ENCODE results near the gene SLC5A10. TPM values are rescaled to one million over a fixed set of nuclear protein-coding genes. Genes with fewer than 3 reads are reported as not detected.
"Not testable (repeated sequence)": the region's sequence is repeated elsewhere in the genome, so short reads cannot be mapped to it uniquely, and the experiment has no call there.

The SLC5A10 gene
- total and polyA plus RNA-seq, 5 donors, result 0.17 to 2.3 (median 0.61) TPM

DNA sequence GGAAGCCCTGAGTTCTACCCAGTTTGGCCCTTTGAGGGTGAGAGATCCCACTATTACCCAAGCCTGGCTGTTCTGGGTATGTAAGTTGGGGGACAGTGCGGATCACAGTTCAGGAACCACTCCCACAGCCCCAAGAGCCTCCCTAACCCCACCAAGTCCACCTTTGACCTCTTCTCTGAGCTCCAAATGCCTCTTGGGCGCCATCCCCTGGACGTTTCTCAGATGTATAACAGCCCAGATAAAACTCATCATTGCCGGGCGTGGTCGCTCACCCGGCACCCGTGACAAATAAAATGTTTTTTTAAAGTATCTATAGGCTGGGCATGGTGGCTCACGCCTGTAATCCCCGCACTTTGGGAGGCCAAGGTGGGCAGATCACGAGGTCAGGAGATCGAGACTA lies 103.5 kb downstream of the SLC5A10 start:
- intact Hi-C loops (cut with DNase I); H3K27ac ChIP-seq (ENCODE audit: low read length); DNase-seq; H3K4me1 ChIP-seq (ENCODE audit: control insufficient read depth, insufficient read depth, low read length); H3K9me3 ChIP-seq (ENCODE audit: control insufficient read depth, low read length); H3K27me3 ChIP-seq (ENCODE audit: control insufficient read depth, insufficient read depth); H3K4me3 ChIP-seq (ENCODE audit: low read length): not testable (repeated sequence)
- peak; percentile 67 to 70 for ATAC-seq
- no CpG with 5 or more reads among the region's 12 CpGs for WGBS

- WGBS, result under 1% methylated on average over 21 of the region's 51 CpGs
- H3K4me3 ChIP-seq (ENCODE audit: low read length); H3K27ac ChIP-seq (ENCODE audit: low read length): not testable (repeated sequence)
Measured at GRCh38 chr17:19062009-19062717, 110.2 kb downstream of the SLC5A10 start.

GRCh38 chr17:19062718-19063325 lies 110.9 kb downstream of the SLC5A10 start:
- DNase-seq; intact Hi-C loops (cut with DNase I); H3K4me1 ChIP-seq (ENCODE audit: control insufficient read depth, insufficient read depth, low read length); H3K27ac ChIP-seq (ENCODE audit: low read length); H3K27me3 ChIP-seq (ENCODE audit: control insufficient read depth, insufficient read depth); H3K9me3 ChIP-seq (ENCODE audit: control insufficient read depth, low read length); H3K4me3 ChIP-seq (ENCODE audit: low read length): not testable (repeated sequence)
- no CpG with 5 or more reads among the region's 20 CpGs for WGBS
- ATAC-seq, result peak; percentile 95 to 96

More at GRCh38 chr17:19062009-19062717, 110.2 kb downstream of the SLC5A10 start:
- H3K9me3 ChIP-seq (ENCODE audit: control insufficient read depth, low read length); intact Hi-C loops (cut with DNase I); H3K4me1 ChIP-seq (ENCODE audit: control insufficient read depth, insufficient read depth, low read length); H3K27me3 ChIP-seq (ENCODE audit: control insufficient read depth, insufficient read depth): not testable (repeated sequence)
- DNase-seq, result peak; percentile 46 to 84 (median 66)
- ATAC-seq, result peak; percentile 45 to 58

- H3K4me3 ChIP-seq (ENCODE audit: low read length); intact Hi-C loops (cut with DNase I); H3K4me1 ChIP-seq (ENCODE audit: control insufficient read depth, insufficient read depth, low read length); H3K27ac ChIP-seq (ENCODE audit: low read length); H3K27me3 ChIP-seq (ENCODE audit: control insufficient read depth, insufficient read depth); H3K9me3 ChIP-seq (ENCODE audit: control insufficient read depth, low read length): not testable (repeated sequence)
- peak; percentile 34 to 35 for ATAC-seq
- peak; percentile 75 to 87 (median 87) for DNase-seq
- under 1% methylated on average over 24 of the region's 44 CpGs for WGBS
Measured at GRCh38 chr17:19063326-19063956, 111.5 kb downstream of the SLC5A10 start.

- ATAC-seq; intact Hi-C loops (cut with DNase I); H3K4me3 ChIP-seq (ENCODE audit: low read length); H3K27ac ChIP-seq (ENCODE audit: low read length); H3K4me1 ChIP-seq (ENCODE audit: control insufficient read depth, insufficient read depth, low read length); DNase-seq; H3K27me3 ChIP-seq (ENCODE audit: control insufficient read depth, insufficient read depth); H3K9me3 ChIP-seq (ENCODE audit: control insufficient read depth, low read length): not testable (repeated sequence)
- WGBS, result 0% methylated on average over 10 of the region's 17 CpGs
Measured at GRCh38 chr17:19064378-19064777, 112.4 kb downstream of the SLC5A10 start.

GRCh38 chr17:19070318-19071168 lies 118.6 kb downstream of the SLC5A10 start:
- no CpG with 5 or more reads among the region's 34 CpGs for WGBS
- H3K27ac ChIP-seq (ENCODE audit: low read length); H3K27me3 ChIP-seq (ENCODE audit: control insufficient read depth, insufficient read depth); H3K4me3 ChIP-seq (ENCODE audit: low read length); H3K9me3 ChIP-seq (ENCODE audit: control insufficient read depth, low read length); H3K4me1 ChIP-seq (ENCODE audit: control insufficient read depth, insufficient read depth, low read length); DNase-seq; intact Hi-C loops (cut with DNase I): not testable (repeated sequence)
- ATAC-seq, result peak; percentile 96 to 98

Other genes starting within 250 kb of the SLC5A10 start
- gene FBXW10, start 208.1 kb upstream of the SLC5A10 start, total RNA-seq, result under 1 TPM; 0.14 to 0.26 (median 0.17) TPM
- 0.11 TPM for gene FBXW10, start 208.1 kb upstream of the SLC5A10 start, polyA plus RNA-seq
- 10 to 100 TPM; 27.6 to 36.5 (median 31.0) TPM for gene TVP23B, start 171.0 kb upstream of the SLC5A10 start, total RNA-seq
- 24.5 TPM for gene TVP23B, start 171.0 kb upstream of the SLC5A10 start, polyA plus RNA-seq
- 10 to 100 TPM; 27.0 to 28.4 (median 27.5) TPM for gene PRPSAP2, start 94.0 kb upstream of the SLC5A10 start, total RNA-seq
- gene PRPSAP2, start 94.0 kb upstream of the SLC5A10 start, polyA plus RNA-seq, result 20.1 TPM
- 10 to 100 TPM; 27.7 to 40.2 (median 30.3) TPM for gene FAM83G, start 52.6 kb downstream of the SLC5A10 start, total RNA-seq
- gene FAM83G, start 52.6 kb downstream of the SLC5A10 start, polyA plus RNA-seq, result 18.7 TPM
- 1 to 10 TPM; 2.8 to 4.1 (median 3.6) TPM for gene GRAP, start 94.8 kb downstream of the SLC5A10 start, total RNA-seq
- gene GRAP, start 94.8 kb downstream of the SLC5A10 start, polyA plus RNA-seq, result 2.3 TPM
- gene GRAPL, start 175.4 kb downstream of the SLC5A10 start, total RNA-seq, result 1 to 10 TPM in 3 of 4 donors, under 1 TPM in 1; 0.76 to 2.5 (median 1.5) TPM
- 1.1 TPM for gene GRAPL, start 175.4 kb downstream of the SLC5A10 start, polyA plus RNA-seq